ENCODE results near the gene RHOBTB3.
"Not testable (repeated sequence)": the region's sequence is repeated elsewhere in the genome, so short reads cannot be mapped to it uniquely, and the experiment has no call there.

The RHOBTB3 gene, protein sequence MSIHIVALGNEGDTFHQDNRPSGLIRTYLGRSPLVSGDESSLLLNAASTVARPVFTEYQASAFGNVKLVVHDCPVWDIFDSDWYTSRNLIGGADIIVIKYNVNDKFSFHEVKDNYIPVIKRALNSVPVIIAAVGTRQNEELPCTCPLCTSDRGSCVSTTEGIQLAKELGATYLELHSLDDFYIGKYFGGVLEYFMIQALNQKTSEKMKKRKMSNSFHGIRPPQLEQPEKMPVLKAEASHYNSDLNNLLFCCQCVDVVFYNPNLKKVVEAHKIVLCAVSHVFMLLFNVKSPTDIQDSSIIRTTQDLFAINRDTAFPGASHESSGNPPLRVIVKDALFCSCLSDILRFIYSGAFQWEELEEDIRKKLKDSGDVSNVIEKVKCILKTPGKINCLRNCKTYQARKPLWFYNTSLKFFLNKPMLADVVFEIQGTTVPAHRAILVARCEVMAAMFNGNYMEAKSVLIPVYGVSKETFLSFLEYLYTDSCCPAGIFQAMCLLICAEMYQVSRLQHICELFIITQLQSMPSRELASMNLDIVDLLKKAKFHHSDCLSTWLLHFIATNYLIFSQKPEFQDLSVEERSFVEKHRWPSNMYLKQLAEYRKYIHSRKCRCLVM

DNA sequence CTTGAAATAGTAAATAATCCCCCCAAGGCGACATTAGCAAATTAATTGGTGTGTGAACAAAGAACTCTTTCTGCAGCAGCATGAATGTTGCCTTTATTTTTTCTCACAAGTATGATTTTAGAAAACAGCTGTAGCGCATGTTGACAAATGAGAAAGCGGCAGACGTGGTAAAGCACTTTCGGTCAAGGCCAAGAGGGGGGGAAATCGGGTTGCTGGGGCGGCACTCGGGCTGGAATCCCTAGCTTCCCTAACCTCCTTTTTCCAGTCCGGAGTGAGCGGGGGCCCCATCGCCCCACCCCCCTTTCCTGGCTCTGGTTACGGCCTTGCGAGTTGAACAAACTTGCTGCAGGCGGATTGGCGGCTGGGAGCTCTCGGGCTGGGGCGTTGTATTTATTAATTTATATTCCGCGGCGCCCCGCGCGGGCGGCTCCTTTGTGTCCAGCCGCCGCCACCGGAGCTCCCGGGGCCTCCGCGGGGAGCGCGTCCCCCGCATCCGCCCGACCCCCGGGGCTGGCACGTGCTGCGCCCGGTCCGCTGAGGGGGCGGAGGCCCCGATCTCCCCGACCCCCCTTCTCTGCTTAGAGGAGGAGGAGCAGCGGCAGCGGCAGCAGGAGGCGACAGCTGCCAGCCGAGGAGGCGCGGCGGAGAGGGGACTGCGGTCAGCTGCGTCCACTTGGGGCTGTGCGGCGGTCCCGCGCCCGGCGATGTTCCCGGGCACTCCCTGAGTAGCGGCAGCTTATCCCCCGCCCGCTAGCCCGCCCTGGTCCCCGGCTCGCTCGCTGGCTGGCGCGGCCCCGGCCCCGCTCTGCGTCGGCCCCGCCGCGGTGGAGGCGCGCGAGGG, at the start of gene RHOBTB3:
RHOBTB3 (plus strand) TSS at position 607 of the 841 bp plus-strand sequence. CDS start 347 bp downstream, outside the sequence.
- DNase-seq: peak; percentile 97

DNA sequence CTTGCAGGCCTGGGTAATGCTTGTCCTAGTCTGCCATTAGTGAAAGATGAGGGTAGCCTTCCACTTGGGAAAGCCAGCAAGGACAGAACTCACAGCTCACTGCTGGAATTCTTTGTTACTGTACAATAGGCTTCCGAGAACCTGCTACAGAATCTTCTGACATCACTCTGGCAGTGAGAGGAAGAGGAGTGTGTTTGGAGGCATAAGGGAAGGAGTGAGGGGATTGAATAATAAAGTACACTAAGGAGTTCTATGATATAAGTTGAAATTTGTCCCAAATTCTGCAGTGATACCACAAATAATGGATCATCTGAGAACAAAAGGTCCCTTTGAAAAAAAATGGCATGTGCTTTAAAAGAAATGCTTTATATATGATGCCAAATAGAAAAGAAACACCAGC, 48.2 kb upstream of the RHOBTB3 start, which contains the start of gene SPATA9:
SPATA9 (minus strand) TSS at position 101 of the 400 bp plus-strand sequence. CDS start 137 bp downstream, outside the sequence.
- no peak for DNase-seq

DNA sequence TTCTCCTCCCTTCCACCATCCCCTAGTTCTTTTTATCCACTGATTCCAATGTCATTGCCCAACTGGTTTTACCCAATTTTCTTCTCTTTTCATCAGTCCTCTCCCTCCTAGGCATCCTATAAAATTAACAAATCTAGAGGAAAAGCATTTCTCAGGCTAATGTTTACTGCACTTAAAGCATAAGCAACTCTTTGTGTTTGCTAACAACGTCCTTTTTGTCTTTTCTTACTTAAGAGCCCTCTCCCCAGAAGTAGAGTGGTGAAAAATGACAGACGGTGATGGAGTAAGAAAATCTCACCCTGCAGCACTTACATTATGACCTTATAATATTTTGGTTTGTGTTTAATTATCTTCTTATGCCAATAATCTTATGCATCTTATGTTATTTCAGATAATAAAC, 46.8 kb upstream of the RHOBTB3 start:
- DNase-seq: no peak

DNA sequence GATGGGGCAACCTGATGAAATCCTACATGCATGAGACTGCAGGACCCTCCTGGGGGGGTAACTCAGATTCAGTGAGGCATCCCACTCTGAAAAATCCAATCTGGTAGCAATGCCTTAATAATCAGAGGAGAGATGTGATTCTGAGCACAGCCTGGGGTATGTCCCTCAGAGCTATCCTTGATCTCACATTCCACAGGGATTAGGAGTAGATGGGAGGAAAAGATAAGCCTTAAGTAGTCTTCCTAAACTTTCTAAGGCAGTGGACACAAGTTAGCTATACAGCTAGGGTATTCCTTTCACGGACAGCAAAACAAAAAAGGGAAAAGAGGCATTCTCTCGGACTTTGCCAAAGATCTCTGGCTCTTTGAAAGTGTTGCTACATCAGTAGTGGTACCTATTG, 44.5 kb upstream of the RHOBTB3 start:
- DNase-seq: peak; percentile 67

DNA sequence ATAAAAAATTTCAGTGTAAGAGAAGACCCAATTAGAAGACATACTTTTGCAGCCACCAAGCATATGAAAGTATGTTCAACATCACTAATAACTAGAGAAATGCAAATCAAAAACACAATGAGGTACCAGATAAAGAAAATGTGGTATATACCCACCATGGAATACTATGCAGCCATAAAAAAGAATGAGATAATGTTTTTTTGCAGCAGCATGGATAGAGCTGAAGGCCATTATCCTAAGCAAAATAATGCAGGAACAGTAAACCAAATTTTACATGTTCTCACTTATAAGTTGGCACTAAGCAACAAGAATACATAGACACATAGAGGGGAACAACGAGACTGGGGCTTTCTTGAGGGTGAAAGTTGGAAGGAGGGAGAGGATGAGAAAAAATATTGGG, 41.5 kb upstream of the RHOBTB3 start:
- no peak for DNase-seq

DNA sequence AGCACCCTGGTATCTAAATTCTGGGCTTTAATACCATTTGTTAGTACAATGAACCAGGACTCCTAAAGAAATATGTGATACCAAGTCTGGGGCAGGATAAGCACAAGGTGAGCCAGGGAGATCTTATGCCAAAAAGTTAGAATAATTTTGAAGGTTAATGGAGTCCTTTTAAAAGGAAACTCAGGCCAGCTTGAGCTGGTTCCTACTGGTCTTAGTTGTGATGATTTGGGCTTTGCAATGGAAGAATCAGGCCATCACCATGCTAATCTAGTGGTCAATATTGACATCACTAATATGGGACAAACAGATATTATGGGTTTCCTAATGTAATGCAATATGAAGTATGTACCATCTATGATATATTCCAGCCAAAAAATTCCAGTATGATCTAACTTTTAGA, 40.8 kb upstream of the RHOBTB3 start:
- no peak for DNase-seq

DNA sequence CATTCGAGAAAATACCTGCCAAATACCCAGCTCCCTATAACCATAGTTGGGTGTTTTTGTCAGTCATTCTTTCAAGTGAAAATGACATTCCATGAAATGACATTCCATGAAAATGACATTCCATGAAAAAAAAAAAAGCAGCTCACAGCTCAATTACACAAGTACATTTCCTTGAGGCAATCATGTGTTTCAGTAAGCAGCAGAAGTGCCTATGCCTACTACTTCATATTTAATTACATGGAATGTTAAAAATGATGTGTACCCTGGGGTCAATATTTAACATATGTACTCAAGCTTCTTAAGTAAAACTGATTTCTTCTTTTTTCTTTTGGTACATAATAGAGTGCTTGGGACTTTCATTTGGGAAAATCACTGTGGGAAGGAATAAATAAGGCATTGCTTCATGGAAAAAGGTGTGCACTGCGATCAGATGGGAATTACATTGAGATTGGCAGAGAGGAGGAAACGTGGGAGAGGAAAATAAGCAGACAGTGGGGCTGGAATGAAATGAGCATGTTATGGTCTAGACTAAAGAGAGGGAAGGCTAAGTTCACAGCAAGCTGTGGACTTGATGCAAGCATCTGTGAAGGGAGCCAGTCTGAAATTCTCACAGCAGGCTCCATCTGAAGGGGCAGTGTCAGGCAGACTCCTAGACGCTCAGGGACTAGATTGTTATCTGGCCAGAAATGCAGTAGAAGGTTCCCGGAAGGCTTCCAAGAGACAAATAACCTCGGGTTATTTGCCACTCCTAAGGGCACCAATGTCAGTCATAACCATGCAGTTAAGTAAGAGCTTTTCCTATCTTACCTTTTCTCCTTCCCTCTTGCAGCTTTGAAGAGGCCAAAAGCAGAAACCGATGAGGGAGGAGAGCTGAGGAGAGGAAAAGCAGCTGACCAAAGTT, 33.1 kb upstream of the RHOBTB3 start:
- peak; percentile 97 for DNase-seq

DNA sequence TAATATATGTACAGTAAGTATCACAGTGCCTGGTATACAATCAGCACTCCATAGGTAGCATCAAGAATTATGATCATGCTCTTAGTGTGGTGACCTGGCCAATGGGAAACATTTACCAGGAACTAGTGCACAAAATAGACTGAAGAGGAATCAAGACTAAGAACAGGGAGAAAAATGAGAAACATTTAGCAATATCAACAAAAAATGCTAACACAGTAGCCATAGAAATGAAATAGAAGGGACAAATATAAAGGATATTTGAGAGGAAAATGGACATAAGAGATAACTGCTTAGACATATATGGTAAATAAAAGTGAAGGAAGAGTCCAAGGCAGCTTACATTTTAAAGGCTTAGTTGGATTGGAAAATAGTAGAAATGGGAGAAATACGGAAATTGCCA, 31.8 kb upstream of the RHOBTB3 start:
- DNase-seq: no peak

DNA sequence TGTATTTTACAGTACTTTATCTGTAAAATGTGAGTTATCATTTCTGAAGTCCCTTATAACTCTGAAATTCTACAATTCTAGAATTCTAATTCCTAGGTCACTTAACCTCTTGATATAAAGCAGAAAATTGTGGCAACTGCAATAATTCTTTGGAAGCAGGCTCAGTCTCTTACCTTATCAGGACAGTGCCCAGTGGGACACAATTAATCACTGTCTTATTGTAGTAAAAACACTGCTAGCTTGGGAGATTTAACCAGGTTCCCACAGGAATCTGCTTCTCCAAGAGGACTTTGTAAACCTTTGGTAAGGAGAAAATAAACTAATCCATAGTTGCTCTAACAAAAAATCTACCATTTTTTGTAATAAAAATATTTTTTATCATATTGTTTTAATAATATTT, 30.1 kb upstream of the RHOBTB3 start:
- DNase-seq: no peak

DNA sequence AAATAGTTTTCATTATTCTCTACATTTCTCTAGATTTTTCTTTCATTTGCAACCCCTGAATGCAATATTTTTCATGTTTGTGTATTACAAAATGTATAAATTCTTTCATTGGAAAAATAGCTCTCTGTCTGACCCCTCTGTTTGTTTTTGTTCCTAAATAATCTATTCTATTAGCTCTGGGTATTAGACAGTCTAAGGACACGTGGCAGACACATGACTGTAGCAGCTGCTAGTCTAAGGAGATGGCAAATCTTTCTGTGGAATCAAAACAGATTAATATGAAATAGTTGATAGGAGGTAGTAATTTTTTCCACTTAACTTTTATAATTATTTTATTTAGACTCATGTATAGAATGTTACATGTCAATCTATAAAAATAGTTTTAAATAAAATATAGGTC, 27.0 kb upstream of the RHOBTB3 start:
- no peak for DNase-seq

DNA sequence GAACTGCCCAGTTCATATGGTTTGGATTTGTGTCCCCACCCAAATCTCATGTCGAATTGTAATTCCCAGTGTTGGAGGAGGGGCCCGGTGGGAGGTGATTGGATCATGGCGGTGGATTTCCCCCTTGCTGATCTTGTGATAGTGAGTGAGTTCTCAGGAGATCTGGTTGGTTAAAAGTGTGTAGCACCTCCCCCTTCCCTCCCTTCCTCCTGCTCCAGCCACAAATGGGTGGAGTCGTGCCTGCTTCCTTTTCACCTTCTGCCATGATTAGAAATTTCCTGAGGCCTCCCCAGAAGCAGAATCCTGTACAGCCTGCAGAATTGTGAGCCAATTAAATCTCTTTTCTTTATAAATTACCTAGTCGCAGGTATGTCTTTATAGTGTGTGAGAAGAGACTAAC, 24.9 kb upstream of the RHOBTB3 start:
- DNase-seq: not testable (repeated sequence)

DNA sequence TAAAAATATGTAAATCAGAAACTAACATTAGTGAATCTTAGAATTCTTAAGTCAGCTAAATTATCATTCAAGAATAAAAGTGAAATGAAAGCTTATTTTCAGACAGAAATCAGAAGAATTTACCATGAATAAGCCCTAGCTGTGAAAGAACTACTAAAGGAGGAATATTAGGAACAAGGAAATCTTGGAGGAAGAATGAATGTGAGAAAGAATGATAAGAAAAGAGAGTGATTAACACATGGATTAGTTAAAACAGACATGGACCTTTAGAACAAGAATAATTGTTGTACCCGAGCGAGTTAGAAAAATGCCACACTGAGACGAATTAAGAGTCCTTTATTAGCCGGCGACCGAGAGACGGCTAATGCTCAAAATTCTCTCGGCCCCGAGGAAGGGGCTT, 24.1 kb upstream of the RHOBTB3 start:
- no peak for DNase-seq

DNA sequence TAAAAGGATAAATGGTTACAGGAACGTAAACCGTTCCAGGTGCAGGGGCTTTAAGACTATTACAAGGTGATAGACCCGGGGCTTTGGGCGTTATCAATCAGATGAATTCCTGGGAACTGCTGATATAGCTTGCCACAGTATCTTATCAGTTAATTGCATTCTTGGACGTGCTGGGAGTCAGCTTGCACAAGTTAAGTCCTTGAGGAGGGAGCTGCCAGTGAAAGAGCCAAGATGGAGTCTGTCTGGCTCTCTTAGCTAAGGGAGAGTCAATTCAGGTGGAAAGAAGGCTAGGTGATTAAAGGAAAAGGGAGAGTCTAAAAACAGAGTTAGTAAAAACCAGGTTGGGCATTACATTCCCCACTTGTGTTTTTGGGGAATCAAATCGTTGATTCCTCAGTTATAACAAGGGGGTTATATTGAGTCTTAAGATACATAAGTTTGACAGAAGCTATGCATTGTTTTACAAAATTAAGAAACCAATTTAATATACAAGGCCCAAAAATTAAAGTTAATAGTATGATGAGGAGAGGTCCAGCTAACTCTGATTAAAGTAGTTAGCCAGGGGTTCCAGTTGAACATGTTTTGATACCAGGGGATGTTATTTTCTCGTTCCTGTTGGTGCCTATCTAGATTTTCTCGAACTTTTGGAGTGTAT, 23.5 kb upstream of the RHOBTB3 start:
- not testable (repeated sequence) for DNase-seq

DNA sequence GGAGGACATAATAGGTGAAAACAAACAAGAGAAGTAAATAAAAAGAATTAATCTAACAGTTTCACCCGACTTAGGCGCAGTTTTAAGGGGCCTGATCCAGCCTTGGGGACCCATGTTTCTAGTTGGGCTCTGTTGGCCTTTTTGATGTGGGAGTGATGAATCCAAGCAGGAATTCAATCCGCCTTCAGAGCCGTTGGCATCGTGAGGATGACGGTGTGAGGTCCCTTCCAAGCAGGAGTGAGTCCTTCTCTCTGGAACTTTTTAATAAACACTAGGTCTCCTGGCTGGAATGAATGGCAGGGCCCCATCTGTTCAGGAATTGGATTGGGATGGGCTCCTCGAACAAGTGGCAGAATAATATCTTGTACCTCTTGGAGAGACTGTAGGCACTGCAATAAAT, 22.3 kb upstream of the RHOBTB3 start:
- DNase-seq: no peak

DNA sequence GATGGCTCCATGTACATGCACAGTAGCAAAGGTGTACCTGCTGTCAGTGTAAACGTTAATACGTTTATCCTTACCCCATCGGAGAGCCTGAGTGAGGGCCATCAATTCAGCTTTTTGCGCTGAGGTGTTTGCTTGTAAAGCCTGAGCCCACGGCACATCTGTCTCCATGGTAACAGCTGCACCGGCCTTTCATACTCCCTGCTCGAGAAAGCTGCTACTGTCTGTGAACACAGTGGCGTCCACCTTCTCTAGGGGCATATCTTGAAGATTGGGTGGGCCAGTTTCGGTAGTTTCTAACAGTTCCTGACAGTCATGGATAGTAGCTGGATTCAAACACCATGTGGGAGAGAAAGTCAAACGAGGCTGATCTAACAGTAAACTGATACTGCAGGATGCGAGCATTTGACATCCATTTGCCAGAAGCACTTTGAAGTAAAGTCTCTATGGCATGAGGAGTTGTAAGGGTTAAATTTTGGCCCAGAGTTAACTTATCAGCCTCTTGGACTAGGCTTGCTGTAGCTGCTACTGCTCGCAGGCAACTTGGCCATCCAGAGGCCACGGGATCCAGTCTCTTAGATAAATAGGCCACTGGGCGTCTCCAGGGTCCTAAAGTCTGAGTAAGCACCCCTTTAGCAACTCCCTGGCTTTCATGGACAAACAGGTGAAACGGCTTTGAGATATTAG, 21.0 kb upstream of the RHOBTB3 start:
- peak; percentile 95 for DNase-seq

DNA sequence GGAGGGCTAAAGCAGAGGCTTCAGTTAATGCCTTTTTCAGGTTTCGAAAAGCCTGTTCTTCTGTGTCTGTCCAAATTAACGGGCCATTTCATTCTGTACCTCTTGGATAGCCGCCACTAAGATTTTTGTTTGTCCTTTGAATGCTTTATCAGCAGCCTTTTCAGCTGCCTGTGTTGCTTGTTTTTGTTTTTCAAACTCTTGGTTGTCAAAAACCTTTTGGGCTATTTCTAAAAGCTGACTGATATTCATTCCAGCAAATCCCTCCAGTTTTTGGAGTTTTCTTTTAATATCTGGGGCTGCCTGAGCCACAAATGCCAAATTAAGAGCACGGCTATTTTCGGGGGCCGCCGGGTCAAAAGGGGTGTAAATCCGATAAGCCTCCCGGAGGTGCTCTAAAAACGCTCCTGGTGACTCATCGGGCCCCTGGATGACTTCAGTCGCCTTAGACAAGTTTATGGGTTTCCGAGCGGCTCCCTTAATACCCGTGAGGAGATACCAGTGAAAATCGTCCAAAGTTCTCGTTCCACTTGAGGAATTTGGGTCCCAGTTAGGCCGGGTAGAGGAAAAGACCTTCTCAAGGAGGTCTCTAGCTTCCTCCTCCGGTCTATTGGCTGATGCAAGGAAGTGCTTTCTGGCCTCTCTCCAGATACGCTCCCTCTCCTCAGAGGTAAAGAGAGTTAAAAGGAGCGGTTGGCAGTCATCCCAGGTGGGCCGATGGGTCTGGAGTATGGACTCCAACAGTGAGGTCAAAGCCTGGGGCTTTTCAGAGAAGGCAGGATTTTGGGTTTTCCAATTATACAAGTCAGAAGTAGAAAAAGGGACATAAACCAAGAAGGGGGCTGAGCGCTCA, 20.3 kb upstream of the RHOBTB3 start:
- peak; percentile 88 for DNase-seq

DNA sequence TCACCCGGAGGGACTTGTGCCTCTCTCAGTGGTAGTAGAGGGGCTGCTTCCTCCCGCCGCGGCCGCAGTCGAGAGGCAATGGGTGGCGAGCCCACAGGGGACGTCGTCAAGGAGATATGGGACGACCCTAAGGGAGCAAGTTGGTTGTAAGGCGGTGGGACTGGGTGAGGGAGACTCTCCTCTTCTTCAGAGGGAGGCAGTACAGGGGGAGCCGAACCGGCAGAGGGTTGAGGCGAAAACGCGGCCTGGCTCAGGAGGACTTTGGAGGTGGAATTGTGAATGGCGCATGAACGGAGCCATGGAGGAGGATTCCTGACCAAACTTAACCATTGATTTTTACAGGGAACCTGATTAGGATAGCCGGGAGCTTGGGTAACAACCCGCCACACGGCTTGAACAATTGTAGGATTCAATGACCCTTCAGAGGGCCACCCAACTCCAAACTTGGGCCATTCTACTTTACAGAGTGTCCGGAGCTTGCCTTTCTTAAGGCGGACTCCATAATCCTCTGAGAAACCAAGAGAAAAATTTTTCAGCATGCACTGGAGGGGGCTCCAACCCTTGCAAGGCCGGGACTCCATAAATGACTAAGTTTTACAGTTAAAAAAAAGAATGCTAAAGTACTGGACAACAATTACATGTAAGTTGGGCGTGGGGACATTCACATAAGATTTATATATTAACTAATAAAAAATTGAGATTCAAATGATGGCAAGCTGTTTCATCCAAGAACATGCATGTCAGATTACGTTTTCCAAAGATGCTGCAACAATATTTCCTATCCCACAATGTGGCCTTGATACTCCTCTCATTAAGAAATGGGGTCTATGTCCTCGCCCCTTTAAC, 19.4 kb upstream of the RHOBTB3 start:
- DNase-seq: peak; percentile 82

DNA sequence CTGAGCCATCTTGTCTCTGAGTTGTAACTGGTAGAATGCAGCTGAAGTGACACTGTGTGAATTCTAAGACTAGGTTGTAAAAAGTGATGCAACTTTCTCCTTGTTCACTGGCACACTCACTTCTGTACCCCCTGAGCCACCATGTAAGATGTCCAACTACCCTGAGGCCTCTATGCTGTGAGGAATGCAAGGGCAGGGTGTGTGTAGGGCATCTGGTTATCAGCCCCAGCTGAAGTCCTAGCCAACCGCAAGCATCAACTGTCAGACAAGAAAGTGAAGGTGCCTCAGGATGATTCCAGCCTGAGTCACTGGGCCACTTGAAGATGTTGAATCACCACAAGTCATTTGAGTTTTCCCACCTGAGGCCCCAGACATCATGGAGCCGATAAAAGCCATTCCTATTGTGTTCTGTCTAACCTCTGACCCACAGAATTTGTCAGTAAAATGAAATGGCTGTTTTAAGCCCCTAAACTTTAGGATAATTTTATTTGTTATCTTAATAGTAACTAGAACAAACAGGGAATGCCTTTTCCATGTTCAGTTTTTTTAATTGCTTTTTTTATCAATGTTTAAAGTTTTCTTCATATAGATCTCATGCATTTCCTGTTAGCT, 18.7 kb upstream of the RHOBTB3 start:
- DNase-seq: peak; percentile 99

DNA sequence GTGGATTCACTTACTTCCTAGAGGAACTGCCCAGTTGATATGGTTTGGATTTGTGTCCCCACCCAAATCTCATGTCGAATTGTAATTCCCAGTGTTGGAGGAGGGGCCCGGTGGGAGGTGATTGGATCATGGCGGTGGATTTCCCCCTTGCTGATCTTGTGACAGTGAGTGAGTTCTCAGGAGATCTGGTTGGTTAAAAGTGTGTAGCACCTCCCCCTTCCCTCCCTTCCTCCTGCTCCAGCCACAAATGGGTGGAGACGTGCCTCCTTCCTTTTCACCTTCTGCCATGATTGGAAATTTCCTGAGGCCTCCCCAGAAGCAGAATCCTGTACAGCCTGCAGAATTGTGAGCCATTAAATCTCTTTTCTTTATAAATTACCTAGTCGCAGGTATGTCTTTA, 17.9 kb upstream of the RHOBTB3 start:
- not testable (repeated sequence) for DNase-seq

All from islet precursor cell (in vitro differentiated cells).